ENCODE results near the gene RINL.

Gene RINL

GRCh38 chr19:38911388-38912001 is 33.4 kb upstream of the RINL start:
- TF ChIP-seq CTCF (IDR thresholded peaks at IDR 0.05; ENCODE audit: insufficient read depth, low read depth, low read length, missing control alignments) = no peak
- H3K4me3 ChIP-seq (ENCODE audit: low read length) = no peak overlapping the region
- DNase-seq (ENCODE audit: low read depth) = no peak

- no peak for TF ChIP-seq CTCF (IDR thresholded peaks at IDR 0.05; ENCODE audit: insufficient read depth, low read depth, low read length, missing control alignments)
- no peak for DNase-seq (ENCODE audit: low read depth)
- H3K4me3 ChIP-seq (ENCODE audit: low read length) = no peak overlapping the region
These were observed 32.4 kb upstream of the RINL start for GRCh38 chr19:38910488-38910887.

- no peak overlapping the region for H3K4me3 ChIP-seq (ENCODE audit: low read length)
- no peak for TF ChIP-seq CTCF (IDR thresholded peaks at IDR 0.05; ENCODE audit: insufficient read depth, low read depth, low read length, missing control alignments)
- DNase-seq (ENCODE audit: low read depth) = no peak
These were observed 30.8 kb upstream of the RINL start for GRCh38 chr19:38908911-38909310.

- no peak for TF ChIP-seq CTCF (IDR thresholded peaks at IDR 0.05; ENCODE audit: insufficient read depth, low read depth, low read length, missing control alignments)
- no peak overlapping the region for H3K4me3 ChIP-seq (ENCODE audit: low read length)
- DNase-seq (ENCODE audit: low read depth) = no peak
These were observed 29.6 kb upstream of the RINL start for GRCh38 chr19:38907670-38908069.

GRCh38 chr19:38907227-38907626 is 29.2 kb upstream of the RINL start:
- no peak overlapping the region for H3K4me3 ChIP-seq (ENCODE audit: low read length)
- TF ChIP-seq CTCF (IDR thresholded peaks at IDR 0.05; ENCODE audit: insufficient read depth, low read depth, low read length, missing control alignments) = no peak

GRCh38 chr19:38905620-38906019 is 27.5 kb upstream of the RINL start:
- no peak for DNase-seq (ENCODE audit: low read depth)
- TF ChIP-seq CTCF (IDR thresholded peaks at IDR 0.05; ENCODE audit: insufficient read depth, low read depth, low read length, missing control alignments) = no peak
- no peak overlapping the region for H3K4me3 ChIP-seq (ENCODE audit: low read length)

More at GRCh38 chr19:38907227-38907626, 29.2 kb upstream of the RINL start:
- no peak for DNase-seq (ENCODE audit: low read depth)

Measured in epithelial cell of esophagus (primary cell).